Fibroblast of the conjunctiva (primary cell): ENCODE results near the gene BCAS1.

Source experiments
- DNase-seq: peaks from one replicate; pipeline ENCODE4 v3.0.0-alpha.2; 2010; ENCODE audit warnings: low read depth

Gene BCAS1, protein sequence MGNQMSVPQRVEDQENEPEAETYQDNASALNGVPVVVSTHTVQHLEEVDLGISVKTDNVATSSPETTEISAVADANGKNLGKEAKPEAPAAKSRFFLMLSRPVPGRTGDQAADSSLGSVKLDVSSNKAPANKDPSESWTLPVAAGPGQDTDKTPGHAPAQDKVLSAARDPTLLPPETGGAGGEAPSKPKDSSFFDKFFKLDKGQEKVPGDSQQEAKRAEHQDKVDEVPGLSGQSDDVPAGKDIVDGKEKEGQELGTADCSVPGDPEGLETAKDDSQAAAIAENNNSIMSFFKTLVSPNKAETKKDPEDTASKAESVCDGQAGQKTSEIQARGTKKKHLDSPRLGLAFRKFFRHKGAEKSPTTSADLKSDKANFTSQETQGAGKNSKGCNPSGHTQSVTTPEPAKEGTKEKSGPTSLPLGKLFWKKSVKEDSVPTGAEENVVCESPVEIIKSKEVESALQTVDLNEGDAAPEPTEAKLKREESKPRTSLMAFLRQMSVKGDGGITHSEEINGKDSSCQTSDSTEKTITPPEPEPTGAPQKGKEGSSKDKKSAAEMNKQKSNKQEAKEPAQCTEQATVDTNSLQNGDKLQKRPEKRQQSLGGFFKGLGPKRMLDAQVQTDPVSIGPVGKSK

GRCh38 chr20:54070187-54070987 is at the start of gene BCAS1:
BCAS1 (minus strand) TSS chr20:54070594; CDS start chr20:54058718, 11,876 bp downstream.
- DNase-seq: no peak

- DNase-seq: no peak
Observed at GRCh38 chr20:54119744-54120143, 49.4 kb upstream of the BCAS1 start.

DNA sequence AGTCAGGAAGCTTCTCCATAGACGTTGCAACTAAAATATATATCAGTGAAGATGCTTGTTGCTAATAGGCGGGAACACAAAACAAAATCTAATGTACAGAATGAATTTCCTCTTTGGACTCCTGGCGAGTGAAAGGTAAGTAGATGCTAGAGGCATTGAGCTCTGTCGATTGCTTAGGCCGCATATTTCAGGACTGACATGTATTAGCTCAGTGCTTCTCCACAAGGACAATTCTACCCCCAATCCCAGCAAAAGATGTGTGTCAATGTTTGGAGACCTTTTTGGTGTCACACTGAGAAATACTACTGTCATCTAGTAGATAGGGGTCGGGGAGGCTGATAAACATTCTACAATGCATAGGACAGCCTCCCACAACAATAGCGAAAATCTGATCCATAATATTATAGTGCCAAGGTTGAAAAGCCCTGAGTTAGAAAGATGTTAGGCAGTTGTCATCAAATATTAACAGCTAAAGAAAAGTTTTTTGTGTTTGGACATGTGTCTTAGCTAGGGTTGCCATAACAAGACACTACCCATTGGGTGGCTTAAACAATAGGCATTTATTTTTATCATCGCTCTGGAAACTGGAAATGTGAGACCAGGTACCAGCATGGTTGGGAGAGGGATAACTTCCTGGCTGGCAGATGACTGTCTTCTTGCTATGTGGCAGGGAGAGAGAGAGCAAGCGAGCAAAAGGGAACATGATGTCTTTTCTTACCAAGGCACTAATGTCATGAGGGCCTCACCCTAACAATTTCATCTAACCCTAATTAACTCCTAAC is 48.0 kb upstream of the BCAS1 start:
- no peak for DNase-seq

- no peak for DNase-seq
Observed at GRCh38 chr20:54116550-54117235, 46.3 kb upstream of the BCAS1 start.

DNA sequence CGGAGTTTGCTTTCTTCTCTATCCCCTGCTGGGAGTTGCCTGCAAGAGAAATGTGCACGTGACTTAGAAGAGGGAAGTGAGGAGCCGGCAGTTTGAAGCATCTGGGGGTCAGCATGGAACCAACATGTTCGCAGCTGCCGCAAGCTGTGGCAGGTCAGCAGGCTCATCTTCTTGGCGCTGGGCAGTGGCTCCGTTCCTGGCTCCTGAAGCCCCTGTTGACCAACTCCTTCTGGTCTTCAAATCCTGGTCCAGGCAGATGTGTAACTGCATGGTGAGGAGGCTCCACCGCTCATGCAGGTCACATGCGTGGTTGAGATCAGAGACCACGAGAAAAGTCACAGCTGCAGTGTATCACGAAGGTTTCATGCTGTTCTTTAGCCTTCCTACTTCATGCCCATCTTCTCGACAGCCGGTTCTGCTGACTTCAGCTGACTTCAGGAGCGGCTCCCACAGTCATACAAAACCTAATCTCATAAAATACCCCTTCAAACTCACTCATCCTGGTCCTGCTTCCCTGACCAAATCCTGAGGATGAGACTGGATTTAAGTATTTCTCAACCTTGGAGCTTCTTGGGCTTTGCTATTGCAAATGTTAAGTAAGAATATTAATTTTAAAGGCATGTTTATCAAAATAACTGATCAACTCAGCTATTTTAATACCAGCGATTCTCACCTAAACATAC is 44.9 kb upstream of the BCAS1 start:
- no peak for DNase-seq

GRCh38 chr20:54114109-54114508 is 43.7 kb upstream of the BCAS1 start:
- DNase-seq: no peak

DNA sequence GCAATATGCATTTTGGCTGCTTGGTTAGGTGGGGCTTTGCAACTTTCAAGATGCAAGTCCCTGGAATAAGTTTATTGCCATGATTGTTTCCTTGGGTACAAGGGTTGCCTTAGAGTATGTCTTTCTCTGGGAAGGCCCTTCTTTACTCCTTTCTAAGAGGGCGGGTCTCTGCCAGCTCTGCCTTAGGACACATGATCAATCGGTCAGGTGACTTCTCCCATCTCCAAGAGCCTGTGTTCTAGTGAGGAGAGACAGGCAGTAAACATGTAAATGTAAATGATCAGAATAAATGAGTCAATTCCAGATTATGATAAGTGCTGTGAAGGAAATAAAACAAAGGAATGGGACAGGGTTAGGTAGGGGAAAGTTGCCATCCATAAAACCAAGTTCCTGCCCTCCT is 43.2 kb upstream of the BCAS1 start:
- no peak for DNase-seq

GRCh38 chr20:54112221-54112884 is 42.0 kb upstream of the BCAS1 start:
- no peak for DNase-seq

GRCh38 chr20:54111460-54111859 is 41.1 kb upstream of the BCAS1 start:
- no peak for DNase-seq

DNA sequence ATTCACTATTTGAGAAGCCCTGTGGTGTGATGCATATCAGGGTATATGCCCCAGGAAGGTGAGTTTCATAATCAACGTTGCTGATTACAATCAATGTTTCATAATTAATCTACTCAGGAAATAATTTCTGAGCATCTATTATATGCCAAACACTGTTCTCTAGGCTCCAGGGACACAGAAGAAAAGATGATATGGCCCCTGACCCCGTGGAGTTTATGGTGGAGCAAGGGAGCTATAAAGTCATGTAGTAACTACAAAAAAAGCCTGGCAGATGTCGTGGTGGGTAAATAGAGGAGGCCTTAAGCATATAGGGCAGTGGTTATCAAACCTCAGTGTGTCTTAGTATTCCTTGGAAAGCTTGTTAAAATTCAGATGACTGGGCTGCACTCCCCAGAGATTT is 40.1 kb upstream of the BCAS1 start:
- DNase-seq: no peak

- no peak for DNase-seq
Observed at GRCh38 chr20:54110041-54110440, 39.6 kb upstream of the BCAS1 start.

- DNase-seq: no peak
Observed at GRCh38 chr20:54108817-54109216, 38.4 kb upstream of the BCAS1 start.

DNA sequence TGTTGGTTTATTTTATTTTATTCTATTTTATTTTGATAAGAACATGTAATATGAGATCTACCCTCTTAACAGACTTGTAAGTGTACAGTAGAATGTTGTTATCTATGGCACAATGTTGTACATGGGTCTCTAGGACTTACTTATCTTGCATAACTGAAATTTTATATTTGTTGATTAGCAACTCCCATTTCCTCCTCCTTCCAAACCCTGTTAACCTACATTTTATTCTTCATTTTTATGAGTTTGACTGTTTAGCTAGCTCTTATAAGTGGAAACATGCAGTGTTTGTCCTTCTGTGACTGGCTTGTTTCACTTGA is 37.9 kb upstream of the BCAS1 start:
- DNase-seq: no peak

DNA sequence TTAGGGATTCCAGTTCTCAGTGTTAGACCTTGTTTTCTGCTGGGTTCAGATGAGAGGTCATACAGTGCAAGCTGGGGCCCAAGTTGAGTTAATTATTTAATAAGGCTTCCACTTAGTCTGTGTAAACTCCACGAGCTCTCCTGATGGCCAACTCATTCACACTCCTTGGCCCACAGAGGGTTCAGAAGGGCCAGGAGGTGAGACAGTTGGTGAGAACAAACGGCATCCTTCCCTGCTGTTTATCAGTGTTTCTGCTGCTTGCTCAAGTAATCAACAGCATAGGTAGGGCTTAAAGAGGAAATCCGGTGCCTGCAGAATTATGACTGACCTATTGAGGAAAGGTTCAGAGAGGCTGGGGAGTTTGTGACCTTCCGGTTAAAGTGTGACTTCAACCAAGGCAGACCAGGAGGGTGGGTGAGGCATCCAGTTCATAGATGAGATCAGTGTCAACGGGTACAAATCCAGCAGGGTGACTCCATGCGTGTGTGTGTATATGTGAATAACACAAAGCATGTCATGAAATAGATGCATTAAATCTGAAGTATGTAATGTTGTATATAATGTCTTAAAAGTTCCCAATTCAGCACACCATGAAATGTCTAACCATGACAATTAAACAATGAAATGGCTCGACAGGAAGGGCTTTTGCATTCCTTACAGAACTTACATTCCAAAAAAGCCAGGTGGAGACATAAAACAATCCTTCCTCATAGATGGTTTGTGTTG is 37.4 kb upstream of the BCAS1 start:
- no peak for DNase-seq

DNA sequence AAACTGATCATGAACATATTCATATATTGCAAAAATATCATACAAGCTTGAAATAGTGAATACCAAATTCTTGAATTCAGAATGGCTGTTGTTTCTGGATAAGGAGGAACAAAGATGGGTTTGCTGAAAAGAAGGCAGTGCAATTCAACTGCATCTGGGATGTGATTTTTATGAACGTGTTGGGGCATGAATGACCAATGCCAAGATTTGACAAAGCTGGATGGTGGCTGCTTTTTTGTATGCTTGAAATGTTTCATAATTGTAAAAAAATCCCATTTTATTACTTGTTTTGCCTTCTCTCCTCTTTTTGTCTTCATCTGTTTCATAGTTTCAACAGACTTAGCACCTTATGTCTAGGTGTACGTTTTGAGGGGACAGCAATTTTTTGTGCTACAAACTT is 36.8 kb upstream of the BCAS1 start:
- DNase-seq: no peak

DNA sequence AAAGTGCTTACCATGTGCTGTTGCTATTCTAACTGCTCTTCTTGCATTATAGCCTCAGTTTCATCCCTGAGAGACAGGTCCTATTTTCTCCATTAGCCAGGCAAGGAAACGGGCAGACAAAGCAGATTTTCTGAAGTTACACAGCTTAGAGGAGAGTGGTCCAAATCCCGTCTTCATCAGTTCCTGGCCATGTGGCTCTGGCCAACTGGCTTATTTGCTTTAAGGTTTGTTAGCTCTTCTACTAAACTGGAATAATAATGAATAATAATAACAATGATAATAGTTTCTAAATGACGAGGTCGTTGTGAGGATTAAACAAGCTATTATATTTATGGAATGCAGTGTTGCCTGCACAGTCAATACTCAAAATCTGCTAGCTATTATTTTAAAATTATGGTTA is 35.8 kb upstream of the BCAS1 start:
- DNase-seq: no peak

DNA sequence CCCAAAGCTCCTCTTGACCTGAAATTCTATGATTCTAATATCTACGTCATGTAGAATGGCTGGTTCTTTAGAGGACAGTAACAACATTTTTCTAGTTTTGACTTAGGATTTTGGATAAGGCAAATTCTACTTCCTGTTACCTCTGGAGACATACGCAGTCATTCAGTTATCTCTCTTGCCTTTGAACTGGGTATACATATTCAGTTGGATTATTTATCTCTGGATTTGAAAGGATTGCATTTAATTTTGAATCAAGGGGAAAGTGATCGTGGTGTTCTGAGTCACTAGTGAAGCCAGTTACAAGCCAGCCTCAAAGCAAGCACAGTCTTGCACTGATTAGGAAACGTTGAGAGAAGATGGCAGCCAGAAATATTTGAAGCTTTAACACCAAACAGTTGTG is 35.3 kb upstream of the BCAS1 start:
- no peak for DNase-seq

DNA sequence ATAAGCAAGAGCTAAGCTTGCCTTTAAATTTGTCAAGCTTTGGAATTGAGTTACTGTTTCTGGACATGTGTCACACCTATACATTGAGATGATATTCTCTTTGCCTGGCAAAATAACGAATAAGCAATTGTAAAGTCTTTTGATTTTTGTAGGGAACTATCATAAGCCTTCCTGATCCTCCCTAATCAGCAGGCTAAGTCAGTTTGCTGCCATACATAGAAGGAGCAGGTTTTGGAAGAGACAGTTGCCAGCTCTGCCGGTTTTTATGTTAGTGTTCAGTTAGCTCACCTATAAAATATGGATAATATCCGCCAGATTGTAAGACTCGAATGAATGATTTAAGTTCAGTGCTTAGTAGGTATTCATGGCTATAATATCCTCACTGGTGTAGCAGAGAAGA is 34.4 kb upstream of the BCAS1 start:
- DNase-seq: no peak

- DNase-seq: no peak
Observed at GRCh38 chr20:54103762-54104600, 33.6 kb upstream of the BCAS1 start.
